HG02884 (cell line): ENCODE results near the gene PTPRC.

Experiments
- ATAC-seq: cut with Tn5 transposase; IDR thresholded peaks from one replicate; pipeline ENCODE4 v1.9.1; 2021; ENCODE audit warnings: mild to moderate bottlenecking, moderate library complexity; ENCODE audit not compliant: unreplicated experiment

PTPRC gene

DNA sequence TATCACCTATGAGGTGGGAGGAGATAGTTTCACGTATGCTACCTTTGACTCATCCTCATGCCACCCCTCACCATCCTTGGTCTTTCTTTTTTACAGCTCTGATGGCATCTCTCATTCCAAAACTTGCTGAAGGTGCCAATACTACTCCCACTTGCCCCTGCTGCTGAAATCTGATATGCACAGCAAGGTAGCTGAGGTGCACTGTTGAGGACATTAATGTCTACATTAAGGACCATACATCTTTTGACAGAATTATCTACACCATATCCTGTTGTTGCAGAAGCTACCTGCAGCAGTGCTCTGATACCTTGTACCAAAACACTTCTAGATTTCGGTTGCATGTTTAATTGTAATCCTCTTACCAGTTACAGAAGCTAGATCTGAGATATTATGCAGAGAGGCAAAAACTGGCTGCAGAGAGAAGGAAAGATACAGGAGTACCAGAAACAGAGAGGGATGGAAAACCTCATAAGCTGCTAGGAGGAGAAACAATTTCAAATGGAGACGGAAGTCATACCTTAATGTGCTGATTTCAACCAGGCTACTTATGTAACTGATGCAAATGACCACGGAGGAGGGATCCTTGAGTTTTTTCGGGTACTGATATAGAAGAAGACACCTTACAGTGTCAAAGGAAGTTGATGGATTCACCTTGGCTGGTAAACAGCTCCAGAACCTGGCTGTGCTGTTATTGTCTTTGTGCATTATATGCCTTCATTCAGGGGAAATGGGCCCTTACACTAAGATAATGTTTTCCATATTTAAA, 19.3 kb upstream of the PTPRC start:
- no peak for ATAC-seq

DNA sequence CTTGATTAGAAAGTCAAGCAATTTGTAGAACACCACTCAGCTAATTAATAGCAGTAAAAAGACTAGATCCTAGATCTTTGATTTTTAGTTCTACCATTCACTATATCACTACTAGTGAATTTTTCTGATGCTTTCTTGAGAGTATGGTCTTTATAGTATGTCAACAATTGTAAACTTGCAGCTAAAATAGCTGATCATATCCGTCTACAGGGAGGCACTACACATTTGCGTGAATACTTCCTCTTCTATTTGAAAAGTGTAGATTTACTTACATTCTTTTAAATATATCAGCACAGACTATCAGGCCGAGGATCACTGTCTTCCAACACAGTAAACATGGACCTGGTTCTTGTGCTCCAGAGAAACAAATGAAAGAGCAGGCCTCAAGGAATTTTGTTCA, 18.6 kb upstream of the PTPRC start:
- no peak for ATAC-seq

DNA sequence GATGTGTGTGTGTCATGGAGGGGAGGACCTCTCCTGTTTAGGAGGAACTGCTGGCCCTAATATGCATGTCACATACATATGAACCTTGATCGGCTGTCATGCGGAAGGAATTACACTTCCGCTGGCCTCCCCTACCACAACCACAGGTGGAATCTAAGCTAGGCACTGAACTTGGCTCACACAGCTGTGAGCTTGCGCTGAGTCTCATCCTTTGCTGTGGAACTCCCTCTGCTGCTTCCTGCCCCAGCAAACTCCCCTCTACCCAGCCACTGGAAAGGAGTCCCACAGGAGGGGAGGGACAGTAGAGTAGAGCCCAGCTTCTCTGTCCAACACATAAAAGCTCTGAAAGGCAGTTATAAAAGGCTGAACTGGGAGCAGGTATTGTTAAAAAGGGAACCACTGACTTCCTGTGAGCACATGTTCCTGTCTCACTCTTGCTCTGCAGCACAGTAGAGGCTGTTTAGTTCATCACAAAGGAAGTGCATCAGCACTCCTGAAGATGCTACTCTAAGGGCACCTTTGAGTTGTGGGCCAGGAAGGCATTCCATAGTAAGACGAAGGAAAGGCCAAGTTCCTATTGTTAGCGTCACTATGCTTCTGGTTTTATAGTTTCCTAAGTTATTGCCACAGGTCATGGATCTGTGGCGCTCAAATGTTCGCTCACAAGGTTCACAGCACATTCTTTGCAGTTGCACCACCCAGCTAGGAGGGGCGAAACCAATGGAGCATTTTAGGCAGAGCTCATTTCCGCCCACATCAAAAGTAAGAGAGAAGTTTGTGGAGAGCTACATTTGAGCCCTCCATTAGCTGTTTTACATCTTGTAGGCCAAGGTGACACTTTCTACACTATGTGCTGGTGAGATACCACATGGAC, 17.7 kb upstream of the PTPRC start:
- peak; percentile 72 for ATAC-seq

DNA sequence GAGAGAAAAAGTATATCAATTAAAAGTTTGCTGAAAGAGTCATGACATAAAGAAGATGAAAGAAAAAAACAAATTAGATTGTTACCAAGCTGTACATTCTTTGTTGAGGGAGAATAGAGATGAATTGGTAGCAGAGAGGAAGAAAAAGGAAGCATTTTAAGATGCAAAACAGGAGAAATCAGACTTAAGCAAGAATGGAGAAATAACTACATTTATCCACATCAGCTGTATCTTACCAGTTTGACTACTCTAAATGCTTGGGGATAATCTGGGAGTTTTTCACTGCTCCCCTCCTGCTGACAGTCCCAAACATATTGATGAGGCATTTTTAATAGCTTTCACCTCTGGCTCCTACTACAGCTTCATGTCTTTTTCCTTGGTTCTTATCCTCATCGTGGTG, 16.8 kb upstream of the PTPRC start:
- no peak for ATAC-seq

DNA sequence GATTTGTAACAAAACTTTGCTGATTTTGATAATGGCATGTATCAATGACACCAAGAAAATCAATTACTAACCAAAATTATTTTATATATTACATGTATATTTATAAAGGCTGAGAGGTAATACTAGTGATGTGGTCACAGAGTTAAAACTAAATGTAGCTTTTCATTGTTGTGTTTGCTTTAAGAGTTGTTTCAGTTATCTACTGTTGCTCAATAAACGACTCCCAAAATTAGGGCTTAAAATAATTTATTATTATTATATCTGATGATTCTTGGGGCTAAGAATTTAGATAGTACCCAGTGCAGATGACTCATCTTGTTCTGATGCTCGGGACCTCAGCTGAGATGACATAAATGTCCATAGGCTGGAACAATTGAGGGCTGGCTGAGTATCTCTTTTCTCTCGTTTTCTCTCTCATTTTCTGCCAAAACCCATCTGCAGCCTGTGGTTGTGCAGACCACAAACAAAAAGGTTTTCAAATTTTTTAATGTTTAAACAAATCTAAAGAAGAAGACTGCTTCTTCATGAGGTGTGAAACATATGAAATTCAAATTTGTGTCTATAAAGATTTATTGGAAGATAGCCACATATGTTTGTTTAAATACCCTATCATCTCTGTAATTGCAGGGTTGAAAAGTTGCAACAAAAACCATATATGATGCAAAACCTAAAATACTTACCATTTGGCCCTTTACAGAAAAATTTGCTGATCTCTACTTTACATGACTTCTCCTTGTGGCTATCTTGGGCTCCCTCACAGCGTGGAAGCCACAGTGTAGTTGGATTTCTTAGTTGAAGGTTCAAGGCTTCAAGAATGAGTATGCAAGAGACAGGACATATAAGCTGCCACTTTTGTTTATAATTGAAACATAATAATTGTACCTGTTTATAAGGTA, 14.8 kb upstream of the PTPRC start:
- ATAC-seq, result no peak

DNA sequence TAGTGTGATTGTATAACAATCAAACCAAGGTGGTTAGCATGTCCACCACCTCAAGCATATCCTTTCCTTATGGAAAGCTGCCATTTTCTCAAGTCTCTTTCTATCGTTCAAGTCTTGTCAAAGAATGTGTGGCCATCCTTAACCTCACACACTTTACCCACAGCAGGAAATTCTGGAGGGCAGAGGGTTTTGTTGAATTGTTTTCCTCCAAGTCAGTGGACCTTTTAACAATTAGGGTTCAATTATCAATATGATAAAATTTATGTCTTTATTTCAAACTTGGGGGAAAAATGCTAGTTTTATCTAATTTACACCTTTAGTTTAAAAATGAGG, 14.2 kb upstream of the PTPRC start:
- no peak for ATAC-seq

DNA sequence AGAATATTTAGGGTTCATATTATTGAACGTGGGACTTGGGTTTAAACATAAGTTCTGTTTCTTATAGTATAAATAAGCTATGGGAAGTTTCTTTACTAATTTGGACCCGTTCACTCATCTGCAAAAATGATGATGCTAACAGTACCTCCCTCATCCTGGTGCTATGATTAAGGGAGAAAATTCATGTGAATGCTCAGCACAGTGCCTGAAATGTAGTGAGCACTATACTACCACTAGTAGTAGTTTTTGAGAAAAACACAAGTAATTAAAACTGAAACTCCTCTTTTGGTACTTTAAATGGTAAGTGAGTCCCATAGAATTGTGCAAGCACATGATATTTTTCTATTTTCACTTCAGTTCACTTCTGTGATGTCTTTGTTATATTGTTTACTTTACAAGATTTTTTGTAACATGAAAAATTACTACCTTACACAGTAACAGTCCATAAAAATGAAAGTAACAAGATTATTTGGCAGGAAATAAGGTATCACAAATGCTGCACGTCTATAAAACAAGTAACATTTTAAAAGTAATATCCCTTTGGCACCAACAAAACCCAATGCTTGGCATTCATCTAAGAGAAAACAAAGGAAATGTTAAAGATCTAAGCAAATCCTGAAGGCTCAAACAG, 11.3 kb upstream of the PTPRC start:
- no peak for ATAC-seq

DNA sequence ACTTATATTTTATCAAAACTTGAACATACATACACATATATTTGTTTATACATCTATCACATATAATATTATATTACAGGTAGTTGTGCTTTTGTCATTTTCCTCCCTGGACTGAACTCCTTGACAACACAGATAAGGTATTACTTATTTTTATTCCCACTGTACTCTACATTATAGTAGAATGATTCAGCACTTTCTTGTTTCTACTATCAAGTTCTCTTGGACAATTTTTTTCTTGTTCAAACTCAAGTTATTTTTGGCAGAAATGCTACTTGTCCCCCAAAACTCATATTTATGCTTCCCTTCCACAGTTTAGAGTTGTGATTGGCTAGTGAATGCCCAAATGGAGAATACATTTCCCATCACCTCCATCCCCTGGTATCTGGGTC, 10.8 kb upstream of the PTPRC start:
- ATAC-seq, result no peak

DNA sequence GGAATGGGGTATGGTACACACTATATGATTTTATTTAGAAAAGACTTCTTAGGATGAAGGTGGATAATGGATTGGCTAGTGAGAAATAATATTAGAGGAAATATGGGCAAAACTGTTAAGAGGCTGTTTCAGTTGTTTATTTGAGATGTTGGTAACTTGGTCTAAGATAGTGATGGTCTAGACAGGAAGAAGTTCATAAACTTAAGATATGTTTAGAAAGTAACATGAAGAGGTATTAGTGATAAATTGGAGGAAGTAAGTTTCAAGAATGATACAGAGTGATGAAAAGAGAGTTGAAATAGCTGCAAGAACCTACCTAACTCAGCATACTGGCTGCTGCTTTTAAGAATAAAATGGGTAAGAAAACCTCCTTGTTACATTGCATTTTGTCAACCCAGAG, 9.2 kb upstream of the PTPRC start:
- ATAC-seq, result no peak

DNA sequence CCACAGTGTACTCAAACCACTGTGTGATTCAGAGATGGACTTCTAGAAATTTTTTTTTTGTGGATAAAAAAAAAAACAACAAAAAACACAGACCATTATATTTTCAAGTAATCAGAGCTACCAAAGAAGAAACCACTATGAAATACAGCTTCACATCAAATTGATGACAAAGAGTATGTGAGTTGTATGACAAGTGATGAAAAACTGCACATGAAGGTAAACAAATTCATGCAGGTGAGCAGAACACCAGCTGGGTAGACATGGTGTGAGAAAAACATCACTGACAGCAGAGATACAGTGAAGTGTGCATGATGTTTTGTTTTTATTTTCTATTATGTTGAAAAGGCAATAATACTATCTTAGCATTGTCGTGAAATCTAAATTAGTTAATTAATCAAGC, 8.0 kb upstream of the PTPRC start:
- ATAC-seq, result no peak

DNA sequence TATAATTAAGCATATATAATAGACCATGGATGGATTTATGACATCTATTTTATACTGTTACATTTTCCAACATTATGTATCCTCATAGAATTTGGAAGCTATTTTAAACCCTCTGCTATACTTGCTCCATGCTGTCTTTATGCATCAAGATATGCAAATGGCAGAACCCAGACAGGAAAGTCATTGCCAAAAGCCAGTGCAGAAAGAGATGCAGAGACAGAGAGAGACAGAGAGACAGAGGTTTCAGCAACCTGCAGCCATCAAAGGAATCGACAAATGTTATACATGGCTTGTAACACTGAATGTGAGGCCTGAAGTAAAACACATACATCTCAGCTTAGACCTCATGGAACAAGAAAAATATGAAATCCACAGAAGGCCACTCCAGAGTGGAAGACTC, 7.5 kb upstream of the PTPRC start:
- no peak for ATAC-seq

DNA sequence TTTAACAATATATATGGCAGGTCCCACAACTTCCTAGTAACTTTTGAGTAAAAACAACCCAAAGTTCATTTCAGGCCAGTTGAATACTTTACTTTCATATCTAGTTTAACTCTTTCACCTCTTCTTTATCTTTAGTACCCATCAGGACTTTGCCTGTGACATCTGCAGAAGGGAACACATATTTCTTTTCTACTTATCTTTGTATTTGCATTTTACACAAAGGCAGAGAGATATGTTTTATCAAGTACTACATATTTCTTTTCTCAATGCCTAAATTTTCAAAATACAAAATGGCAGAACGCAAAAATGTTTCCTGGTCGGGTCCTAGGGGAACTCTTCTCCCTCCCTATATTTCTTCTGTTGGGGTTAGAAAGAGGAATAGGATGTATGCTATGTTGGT, 6.8 kb upstream of the PTPRC start:
- no peak for ATAC-seq

DNA sequence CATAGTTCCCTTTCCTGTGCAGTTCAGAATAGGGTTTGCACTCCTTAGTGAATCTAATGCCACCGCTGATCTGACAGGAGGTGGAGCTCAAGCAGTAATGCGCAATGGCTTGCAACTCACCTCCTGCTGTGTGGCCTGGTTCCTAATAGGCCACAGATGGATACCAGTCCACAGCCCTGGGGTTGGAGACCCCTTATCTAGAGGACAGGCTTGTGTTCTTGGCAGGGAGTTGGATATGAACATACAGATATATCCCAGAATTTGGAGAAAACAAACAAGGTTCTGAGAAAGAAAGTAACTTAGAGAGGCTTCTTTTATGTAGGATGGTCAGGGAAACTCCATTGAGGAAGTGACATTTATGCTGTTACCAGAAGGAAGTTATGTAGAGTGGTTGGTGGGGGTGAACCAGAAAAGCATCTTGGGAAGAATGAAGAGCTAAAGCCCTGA, 5.1 kb upstream of the PTPRC start:
- ATAC-seq, result no peak

DNA sequence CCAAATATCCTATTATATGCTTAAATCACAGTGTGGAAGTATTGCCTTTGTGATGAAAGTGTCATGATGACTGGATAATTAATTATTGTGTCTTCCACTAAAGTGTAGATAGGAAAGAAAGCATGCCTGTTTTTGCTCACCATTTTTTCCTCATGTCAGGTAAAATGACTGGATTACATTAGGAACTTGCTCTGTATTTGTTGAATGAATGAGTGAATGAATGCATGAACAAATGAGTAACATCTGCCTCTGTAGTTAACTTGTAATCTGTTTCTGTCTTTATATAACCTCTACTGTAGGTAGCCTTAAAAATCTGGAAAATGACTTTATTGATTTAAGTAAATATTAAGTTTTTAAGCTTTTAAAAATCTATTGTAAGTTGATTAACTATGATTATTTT, 2.9 kb upstream of the PTPRC start:
- no peak for ATAC-seq

DNA sequence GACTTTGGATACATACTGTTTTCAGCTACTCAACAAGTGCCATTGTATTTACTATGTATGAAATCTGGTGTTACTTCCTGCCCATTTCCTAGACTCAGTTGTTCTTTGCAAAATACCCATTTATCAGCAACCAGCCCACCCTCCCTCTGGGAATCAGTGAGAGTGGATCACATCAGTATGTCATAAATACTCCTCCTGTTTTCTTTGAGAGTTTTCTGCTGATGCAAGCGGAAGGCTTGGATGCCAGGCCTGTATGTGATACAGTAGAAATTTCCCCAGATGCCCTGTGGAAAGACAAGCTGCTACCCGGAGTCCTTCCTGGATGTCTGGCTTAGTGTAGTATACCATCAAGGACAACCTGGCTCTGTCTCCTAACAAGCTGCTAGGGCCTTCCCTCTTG, 2.4 kb upstream of the PTPRC start:
- no peak for ATAC-seq

DNA sequence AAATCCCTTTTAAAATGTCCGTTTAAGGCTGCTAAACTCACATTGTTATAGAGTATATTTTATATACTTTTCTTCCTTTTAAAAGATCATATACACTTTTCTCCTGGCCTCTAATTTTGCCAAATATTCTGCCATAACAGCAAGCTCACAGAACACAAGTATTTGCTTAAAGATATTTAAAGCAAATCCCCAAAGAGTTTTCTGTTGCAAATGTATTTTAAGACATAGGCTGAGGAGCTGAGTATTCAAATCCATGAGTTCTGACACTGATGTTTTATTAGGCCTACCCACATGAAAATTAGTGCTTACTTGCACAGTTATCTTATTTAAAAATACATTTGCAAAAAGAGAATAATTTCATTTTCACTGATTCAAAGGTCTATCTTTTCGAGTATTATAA, 1.7 kb upstream of the PTPRC start:
- no peak for ATAC-seq

DNA sequence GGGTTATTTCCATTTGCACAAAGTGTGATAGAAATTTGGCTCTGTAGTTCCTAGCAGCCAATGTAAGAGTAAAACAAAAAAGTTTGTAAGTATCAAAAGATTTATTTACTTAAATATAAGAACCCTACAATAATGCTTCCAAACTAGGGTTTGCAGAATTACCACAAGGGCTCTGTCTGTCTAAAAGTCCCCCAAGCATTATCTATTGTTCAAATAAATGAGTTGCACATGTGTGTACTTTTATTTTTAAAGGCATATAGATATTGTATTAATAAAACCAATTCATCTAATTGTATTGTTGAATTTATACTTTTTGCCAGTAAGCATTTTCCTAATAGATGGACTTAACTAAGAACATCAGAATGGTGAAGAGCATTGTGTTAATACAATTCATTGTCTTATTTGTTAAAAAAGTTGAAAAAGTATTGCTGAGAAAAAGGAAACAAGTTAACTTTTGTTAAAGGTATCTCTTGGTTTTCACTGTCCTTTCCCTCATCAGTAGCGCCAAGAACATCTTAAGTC, 863 bp upstream of the PTPRC start:
- no peak for ATAC-seq

DNA sequence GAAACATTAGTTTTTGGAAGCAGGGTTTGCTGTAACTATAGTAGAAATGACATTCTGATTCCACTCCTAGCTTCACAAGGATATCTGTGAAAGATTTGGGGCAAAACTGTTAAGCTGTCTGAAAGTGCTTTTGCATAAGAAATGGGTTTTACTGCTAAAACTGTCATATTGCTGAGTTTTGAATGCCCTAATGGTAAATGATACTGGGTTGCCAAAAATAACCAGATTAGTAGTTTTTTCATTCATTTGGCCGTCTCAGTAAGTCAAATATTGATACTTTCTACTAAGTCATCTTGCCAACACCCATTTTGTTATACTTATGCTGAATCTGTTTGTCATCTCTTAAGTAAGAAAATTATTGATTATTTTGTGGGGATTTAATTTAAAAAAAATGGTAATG, 399 bp upstream of the PTPRC start:
- ATAC-seq, result peak; percentile 25

DNA sequence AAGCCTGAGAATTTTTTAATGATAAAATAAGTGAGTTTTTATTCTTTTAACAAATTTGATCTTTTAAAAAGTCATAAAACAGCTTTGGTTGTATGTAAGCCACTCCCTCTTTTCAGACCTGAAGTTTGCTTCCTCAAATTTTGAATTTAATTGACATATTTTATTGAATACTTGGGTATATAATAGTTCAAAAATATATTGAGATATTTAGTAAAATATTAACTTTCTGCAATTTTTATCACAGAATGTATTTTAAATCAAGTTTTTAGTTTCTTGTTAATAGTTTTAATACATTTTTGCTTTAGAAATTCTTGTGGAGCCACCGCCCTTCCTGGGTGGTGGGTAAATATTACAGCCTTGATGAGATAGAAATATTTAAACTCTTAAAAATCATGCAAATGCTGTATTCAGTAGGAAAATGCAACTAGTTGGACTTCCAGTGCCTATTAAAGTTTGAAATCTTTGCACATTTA, 867 bp downstream of the PTPRC start:
- ATAC-seq, result no peak

DNA sequence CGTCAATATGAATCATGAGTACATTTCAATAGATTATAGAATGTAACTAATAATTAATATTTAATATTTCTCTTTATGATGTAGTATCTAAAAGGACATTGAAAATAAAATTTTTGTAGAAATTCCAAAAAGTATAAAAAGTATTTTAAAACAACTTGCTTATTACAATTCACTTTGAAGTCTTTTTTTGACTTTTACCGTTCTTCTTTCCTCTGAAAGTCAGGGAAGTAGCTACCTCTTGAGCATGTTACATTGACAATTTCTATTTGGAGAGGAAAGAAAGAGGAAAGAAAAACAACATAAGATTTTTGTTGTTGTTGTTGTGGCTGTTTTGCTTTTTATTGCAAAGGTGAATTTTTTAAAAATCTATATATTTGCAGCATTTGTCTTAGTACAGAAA, 1.3 kb downstream of the PTPRC start:
- ATAC-seq, result no peak

DNA sequence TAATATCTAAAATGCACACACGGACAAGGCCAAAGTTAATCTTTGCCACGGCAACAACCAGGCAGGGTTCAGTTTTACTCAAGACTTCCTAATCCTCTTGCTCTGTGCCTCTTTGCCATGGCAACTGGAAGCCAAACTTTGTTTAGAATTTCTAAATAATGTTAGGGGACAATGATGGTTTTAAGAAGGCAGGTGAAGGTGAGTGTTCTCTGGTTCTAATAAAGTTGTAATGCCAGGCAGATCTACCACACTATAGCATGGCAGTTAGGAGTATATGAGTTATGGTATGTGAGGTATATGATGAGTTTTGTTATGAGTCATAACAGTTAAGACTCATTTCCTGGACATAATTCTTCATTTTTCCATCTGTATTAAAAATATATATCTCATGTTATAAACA, 2.7 kb downstream of the PTPRC start:
- no peak for ATAC-seq
